Ovary (tissue), 3 donors: ENCODE results near the gene SP140.

Experiments used
- EP300 ChIP-seq: sonication (generic); formaldehyde crosslinking; IDR thresholded peaks from one replicate; pipeline ENCODE4 v1.6.1; 2017; ENCODE audit warnings: antibody characterized with exemption
- POLR2A ChIP-seq: fragments of 450-650 bp; IDR thresholded peaks from one replicate; pipeline ENCODE4 v1.6.1; 2017; ENCODE audit warnings: antibody characterized with exemption, mild to moderate bottlenecking, moderate library complexity
- TF ChIP-seq, protein P1 (sequence below), 3 donors: fragments of 450-650 bp in 2 of 3; fragments of 200-600 bp in 1 of 3; IDR thresholded peaks; one replicate each; pipeline versions ENCODE4 v1.5.1 to v1.8.0; 2016 to 2022; ENCODE audit warnings: antibody characterized with exemption in 3 of 3, mild to moderate bottlenecking in 1 of 3
- donor health status: DM: no; HTN: no; CAD: no.

DNA sequence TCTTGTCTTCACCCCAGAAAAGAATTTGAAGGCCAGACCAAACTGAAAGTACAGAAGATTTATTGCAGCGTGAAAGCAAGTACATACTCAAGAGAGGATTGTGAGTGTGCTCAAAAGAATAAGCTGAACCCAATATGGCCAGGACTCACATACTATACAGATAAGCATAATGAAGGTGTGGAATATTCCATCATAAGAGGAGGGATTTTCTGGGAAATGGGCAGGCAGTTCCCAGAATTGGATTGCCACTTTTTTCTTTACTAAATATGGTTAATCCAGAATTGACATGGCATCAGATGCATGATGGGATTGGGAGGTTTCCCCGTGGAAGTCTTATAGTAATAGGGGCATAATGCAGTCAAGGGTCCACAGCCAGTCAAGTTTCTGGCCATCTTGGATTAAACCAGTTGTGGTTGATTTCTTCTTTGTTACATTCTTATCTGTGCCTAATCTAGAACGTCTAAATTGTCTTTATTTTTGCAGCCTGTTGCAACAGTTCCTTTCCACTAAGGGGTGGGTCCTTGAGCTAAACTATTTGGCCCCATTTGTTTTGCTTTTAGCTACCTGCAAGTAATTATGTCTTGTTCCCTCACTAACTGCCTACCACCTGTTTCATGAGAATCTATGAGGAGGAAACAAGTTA lies 110.4 kb downstream of the SP140 start:
- TF ChIP-seq, protein P1, sequence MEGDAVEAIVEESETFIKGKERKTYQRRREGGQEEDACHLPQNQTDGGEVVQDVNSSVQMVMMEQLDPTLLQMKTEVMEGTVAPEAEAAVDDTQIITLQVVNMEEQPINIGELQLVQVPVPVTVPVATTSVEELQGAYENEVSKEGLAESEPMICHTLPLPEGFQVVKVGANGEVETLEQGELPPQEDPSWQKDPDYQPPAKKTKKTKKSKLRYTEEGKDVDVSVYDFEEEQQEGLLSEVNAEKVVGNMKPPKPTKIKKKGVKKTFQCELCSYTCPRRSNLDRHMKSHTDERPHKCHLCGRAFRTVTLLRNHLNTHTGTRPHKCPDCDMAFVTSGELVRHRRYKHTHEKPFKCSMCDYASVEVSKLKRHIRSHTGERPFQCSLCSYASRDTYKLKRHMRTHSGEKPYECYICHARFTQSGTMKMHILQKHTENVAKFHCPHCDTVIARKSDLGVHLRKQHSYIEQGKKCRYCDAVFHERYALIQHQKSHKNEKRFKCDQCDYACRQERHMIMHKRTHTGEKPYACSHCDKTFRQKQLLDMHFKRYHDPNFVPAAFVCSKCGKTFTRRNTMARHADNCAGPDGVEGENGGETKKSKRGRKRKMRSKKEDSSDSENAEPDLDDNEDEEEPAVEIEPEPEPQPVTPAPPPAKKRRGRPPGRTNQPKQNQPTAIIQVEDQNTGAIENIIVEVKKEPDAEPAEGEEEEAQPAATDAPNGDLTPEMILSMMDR (IDR thresholded peaks at IDR 0.05): no peak
- TF ChIP-seq POLR2A: no peak
- TF ChIP-seq EP300: no peak
